HepG2 (cell line): ENCODE results near the gene NUBP1. TPM values are rescaled to one million over a fixed set of nuclear protein-coding genes. Genes with fewer than 3 reads are reported as not detected.

Experiments used
- ATF5 ChIP-seq: sonication (generic); formaldehyde crosslinking; IDR thresholded peaks from 2 replicates; pipeline ENCODE4 v1.4.0; 2020; ENCODE audit warnings: mild to moderate bottlenecking, low read depth, missing genetic modification reagents
- CERS6 ChIP-seq: sonication (generic); formaldehyde crosslinking; IDR thresholded peaks from 2 replicates; pipeline ENCODE4 v1.5.0; 2020; ENCODE audit warnings: missing genetic modification reagents
- HES4 ChIP-seq: sonication (generic); formaldehyde crosslinking; IDR thresholded peaks from 2 replicates; pipeline ENCODE4 v1.9.0; 2021; ENCODE audit warnings: mild to moderate bottlenecking, missing genetic modification reagents, borderline replicate concordance
- MIXL1 ChIP-seq: IDR thresholded peaks from 2 replicates; pipeline ENCODE4 v1.6.1; 2016
- NR2F6 ChIP-seq, 2 experiments: IDR thresholded peaks; 2 replicates each; pipeline ENCODE4 v1.6.1; 2016; ENCODE audit warnings: antibody characterized with exemption in 1 of 2, mild to moderate bottlenecking in 1 of 2
- PAWR ChIP-seq: sonication (generic); formaldehyde crosslinking; IDR thresholded peaks from 2 replicates; pipeline ENCODE4 v1.4.0; 2020; ENCODE audit warnings: missing genetic modification reagents, mild to moderate bottlenecking, borderline replicate concordance
- PHF21A ChIP-seq: sonication (generic); formaldehyde crosslinking; IDR thresholded peaks from 2 replicates; pipeline ENCODE4 v1.5.0; 2020; ENCODE audit warnings: mild to moderate bottlenecking, missing genetic modification reagents
- REL ChIP-seq: sonication (generic); formaldehyde crosslinking; conservative IDR thresholded peaks from 2 replicates; pipeline ENCODE4 v1.8.0; 2022; ENCODE audit warnings: mild to moderate bottlenecking, missing genetic modification reagents, moderate library complexity
- RFX3 ChIP-seq: IDR thresholded peaks from 2 replicates; pipeline ENCODE4 v1.6.1; 2016; ENCODE audit warnings: missing biosample characterization, missing genetic modification reagents
- RXRB ChIP-seq: IDR thresholded peaks from 2 replicates; pipeline ENCODE4 v1.6.1; 2016; ENCODE audit warnings: borderline replicate concordance, missing genetic modification reagents, missing compliant biosample characterization
- SIX1 ChIP-seq: sonication (generic); formaldehyde crosslinking; IDR thresholded peaks from 2 replicates; pipeline ENCODE4 v1.4.0; 2020; ENCODE audit warnings: missing genetic modification reagents, borderline replicate concordance
- THRA ChIP-seq: sonication (generic); formaldehyde crosslinking; IDR thresholded peaks from 2 replicates; pipeline ENCODE4 v1.4.0; 2020; ENCODE audit warnings: missing genetic modification reagents, borderline replicate concordance
- TIGD3 ChIP-seq: sonication (generic); formaldehyde crosslinking; IDR thresholded peaks from 2 replicates; pipeline ENCODE4 v1.5.1; 2020; ENCODE audit warnings: mild to moderate bottlenecking, missing genetic modification reagents, borderline replicate concordance
- ZKSCAN5 ChIP-seq: sonication (generic); formaldehyde crosslinking; IDR thresholded peaks from 2 replicates; pipeline ENCODE4 v1.5.1; 2020; ENCODE audit warnings: mild to moderate bottlenecking, missing genetic modification reagents
- ZNF383 ChIP-seq: sonication (generic); formaldehyde crosslinking; IDR thresholded peaks from 2 replicates; pipeline ENCODE4 v1.4.0; 2020; ENCODE audit warnings: missing genetic modification reagents, mild to moderate bottlenecking, borderline replicate concordance
- ZNF430 ChIP-seq: sonication (generic); formaldehyde crosslinking; IDR thresholded peaks from 2 replicates; pipeline ENCODE4 v1.9.0; 2021; ENCODE audit warnings: mild to moderate bottlenecking, missing genetic modification reagents
- ZNF513 ChIP-seq: sonication (generic); formaldehyde crosslinking; conservative IDR thresholded peaks from 2 replicates; pipeline ENCODE4 v1.5.0; 2020; ENCODE audit warnings: missing genetic modification reagents
- ZNF609 ChIP-seq: sonication (generic); formaldehyde crosslinking; IDR thresholded peaks from 2 replicates; pipeline ENCODE4 v1.4.0; 2020; ENCODE audit warnings: mild to moderate bottlenecking, missing genetic modification reagents, borderline replicate concordance
- polyA plus RNA-seq, 8 experiments: library from polyadenylated mRNA; depleted of rRNA in 3 of 8; stranded (reverse) in 7 of 8; unstranded in 1 of 8; fragments of >200 nt; fragmentation: Illumina TruSeq in 4 of 8; extraction: Trizol in 4 of 8; gene quantifications; 2 replicates each; pipeline versions ENCODE4 v1.2.1 to v1.2.3, GENCODE V29; 2011 to 2016; ENCODE audit warnings: low read depth in 4 of 8, missing spikeins in 1 of 8, mixed read lengths in 1 of 8; ENCODE audit not compliant: insufficient read depth in 1 of 8
- total RNA-seq, 5 experiments: library from RNA; depleted of rRNA; stranded (reverse); fragments of >200 nt; fragmentation: Illumina TruSeq; extraction: Trizol; gene quantifications; 2 replicates each; pipeline ENCODE4 v1.2.3, GENCODE V29; 2016; ENCODE audit warnings: low read depth in 1 of 5

NUBP1 gene
- total and polyA plus RNA-seq, 2 of the 13 experiments (the other 11 are each of a cell fraction or from before 2014, with no cell fraction given), result 53.5 to 70.4 TPM

- TF ChIP-seq ATF5, result no peak
- TF ChIP-seq TIGD3 (CRISPR knock-in tag), result no peak
- no peak for TF ChIP-seq HES4 (CRISPR knock-in tag)
- peak; percentile 40; the same call in 1 of the 2 replicates for TF ChIP-seq RXRB (CRISPR knock-in tag)
- no peak for TF ChIP-seq CERS6 (CRISPR knock-in tag)
- 0 out of 2 replicates have a peak, but pooled peaks have one; percentile 14 for TF ChIP-seq ZNF430 (CRISPR knock-in tag)
- no peak for TF ChIP-seq ZNF609
- no peak for TF ChIP-seq REL (CRISPR knock-in tag)
- TF ChIP-seq ZNF513 (CRISPR knock-in tag), result no peak
- peak; percentile 77; the same call in 1 of the 2 replicates for TF ChIP-seq MIXL1 (CRISPR knock-in tag)
- TF ChIP-seq ZNF383, result no peak
- no peak for TF ChIP-seq PAWR (CRISPR knock-in tag)
- peak; percentile 35; the same call in 1 of the 2 replicates for TF ChIP-seq NR2F6 (IDR thresholded peaks at IDR 0.05)
- TF ChIP-seq NR2F6 (CRISPR knock-in tag; IDR thresholded peaks at IDR 0.05), result peak; percentile 48; the same call in 1 of the 2 replicates
- peak; percentile 34; the same call in 1 of the 2 replicates for TF ChIP-seq THRA (CRISPR knock-in tag)
- TF ChIP-seq PHF21A (CRISPR knock-in tag), result peak; percentile 40; the same call in 1 of the 2 replicates
- 0 out of 2 replicates have a peak, but pooled peaks have one; percentile 19 for TF ChIP-seq SIX1 (CRISPR knock-in tag)
- TF ChIP-seq ZKSCAN5 (CRISPR knock-in tag), result no peak
- no peak for TF ChIP-seq RFX3 (CRISPR knock-in tag)
Observed at GRCh38 chr16:10737068-10737625, 6.5 kb upstream of the NUBP1 start (continued).
